PC-9 (cell line): ENCODE results near the gene NOX5.

ENCODE experiments used
- CTCF ChIP-seq: fragments of 200-600 bp; sonication (generic); conservative IDR thresholded peaks from 2 replicates; pipeline ENCODE4 v1.6.1; 2017; ENCODE audit warnings: mixed run types, antibody characterized with exemption, mild to moderate bottlenecking, moderate library complexity
- EZH2 ChIP-seq: fragments of 200-600 bp; sonication (generic); IDR thresholded peaks from 2 replicates; pipeline ENCODE4 v1.8.0; 2017; ENCODE audit warnings: antibody characterized with exemption, low read depth

- TF ChIP-seq EZH2 (no peak), CTCF (no peak)
Measured at GRCh38 chr15:69076756-69077155, 62.3 kb downstream of the NOX5 start.
